ENCODE data around the gene PPM1H.

- TF ChIP-seq CTCF (IDR thresholded peaks at IDR 0.05; ENCODE audit: low read length): peak; percentile 74
- no peak for TF ChIP-seq EZH2 (IDR thresholded peaks at IDR 0.05; ENCODE audit: borderline replicate concordance, low read length)
These were observed 121.7 kb downstream of the PPM1H start for GRCh38 chr12:62813031-62813829.

Measured in OCI-LY1 (cell line).